Keratinocyte (primary cell): ENCODE results near the gene PAIP1.
"Not testable (repeated sequence)": the region's sequence is repeated elsewhere in the genome, so short reads cannot be mapped to it uniquely, and the experiment has no call there.

Source experiments
- CTCF ChIP-seq, 3 experiments: IDR thresholded peaks in 1 of 3; conservative IDR thresholded peaks in 1 of 3; optimal IDR thresholded peaks in 1 of 3; 2 replicates in 2 of 3; 3 replicates in 1 of 3; pipeline versions ENCODE3 to v1.5.1; 2011; ENCODE audit warnings: low read length in 3 of 3, mild to moderate bottlenecking in 3 of 3, moderate library complexity in 2 of 3, control low read depth in 1 of 3, inconsistent platforms in 1 of 3; ENCODE audit not compliant: insufficient read depth in 2 of 3; ENCODE audit errors: extremely low read depth in 1 of 3
- EZH2 ChIP-seq: IDR thresholded peaks from one replicate; pipeline ENCODE4 v1.6.1; 2012; ENCODE audit warnings: inconsistent platforms, mild to moderate bottlenecking, low read length, moderate library complexity

- TF ChIP-seq CTCF (optimal IDR thresholded peaks at IDR 0.05 in 1 of 3, IDR thresholded peaks at IDR 0.05 in 1 of 3, conservative IDR thresholded peaks at IDR 0.05 in 1 of 3; ENCODE audit: extremely low read depth in 1 of 3, insufficient read depth in 2 of 3, low read length in 3 of 3); EZH2: not testable (repeated sequence)
Measured at GRCh38 chr5:43598927-43599326, 42.0 kb upstream of the PAIP1 start.
